NOMO-1 (cell line): Measurements from ENCODE around the gene ZNF689.
"Not testable (repeated sequence)": the region's sequence is repeated elsewhere in the genome, so short reads cannot be mapped to it uniquely, and the experiment has no call there.

Source experiments
- DNase-seq, 2 experiments: peaks; one replicate each; lab custom pipeline; 2025; ENCODE audit not compliant: unreplicated experiment in 2 of 2; lab: John Stamatoyannopoulos, UW

ZNF689 gene

DNA sequence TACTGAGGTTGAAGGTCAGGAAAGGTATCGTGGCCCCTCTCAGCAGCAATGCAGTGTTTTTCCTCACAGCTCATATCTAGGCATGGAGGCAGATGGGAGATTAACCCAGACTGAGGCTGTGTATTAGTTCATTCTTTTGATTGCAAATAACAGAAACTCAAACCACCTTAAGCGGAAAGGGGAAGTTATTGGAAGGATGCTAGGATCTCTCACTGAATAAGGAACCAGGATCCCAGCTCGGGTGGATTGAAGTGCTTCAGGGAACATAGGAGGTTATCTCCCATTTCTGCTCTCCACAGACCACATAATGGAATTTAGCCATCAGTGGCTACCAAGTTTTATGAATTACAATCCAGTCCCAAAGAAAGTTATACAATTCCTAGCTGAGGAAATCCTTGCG is 8.2 kb downstream of the ZNF689 start:
- peak; percentile 28 to 33 for DNase-seq

DNA sequence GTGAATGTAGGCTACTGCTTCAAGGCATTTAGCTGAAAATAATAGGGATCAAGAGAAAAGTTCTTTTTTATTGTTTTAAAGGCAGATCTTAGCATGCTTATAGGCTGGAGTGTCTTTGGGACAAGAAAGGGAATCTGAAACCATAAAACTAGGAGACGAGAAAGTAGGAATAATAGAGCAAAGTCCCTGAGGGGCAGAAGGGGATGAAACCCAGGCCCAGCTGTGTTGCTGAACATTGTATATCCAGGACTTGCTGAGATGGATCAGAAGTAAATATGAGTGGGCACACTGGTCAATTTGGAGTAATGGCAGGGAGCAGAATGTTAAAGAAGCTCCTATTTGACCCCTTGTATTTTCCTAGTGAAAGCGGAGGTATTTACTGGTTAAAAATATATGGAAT is 9.3 kb downstream of the ZNF689 start:
- no peak for DNase-seq

DNA sequence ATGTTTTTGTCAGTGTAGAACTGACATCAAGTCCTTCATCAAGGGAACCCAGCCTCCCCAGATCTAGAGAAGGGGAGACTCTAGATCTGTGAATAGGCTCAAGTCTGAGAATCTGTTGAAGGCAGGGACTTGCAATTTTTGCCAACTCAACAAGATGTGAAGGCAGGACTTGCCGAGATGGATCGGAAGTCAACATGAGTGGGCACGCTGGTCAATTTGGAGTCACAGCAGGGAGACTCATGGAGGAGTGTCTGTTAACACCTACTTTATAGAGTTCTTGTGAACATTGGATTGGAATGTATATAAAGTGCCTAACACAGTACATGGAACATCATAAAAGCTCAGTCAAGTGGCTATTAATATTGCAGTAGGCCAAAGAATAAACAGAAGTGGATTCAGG is 10.0 kb downstream of the ZNF689 start:
- no peak for DNase-seq

DNA sequence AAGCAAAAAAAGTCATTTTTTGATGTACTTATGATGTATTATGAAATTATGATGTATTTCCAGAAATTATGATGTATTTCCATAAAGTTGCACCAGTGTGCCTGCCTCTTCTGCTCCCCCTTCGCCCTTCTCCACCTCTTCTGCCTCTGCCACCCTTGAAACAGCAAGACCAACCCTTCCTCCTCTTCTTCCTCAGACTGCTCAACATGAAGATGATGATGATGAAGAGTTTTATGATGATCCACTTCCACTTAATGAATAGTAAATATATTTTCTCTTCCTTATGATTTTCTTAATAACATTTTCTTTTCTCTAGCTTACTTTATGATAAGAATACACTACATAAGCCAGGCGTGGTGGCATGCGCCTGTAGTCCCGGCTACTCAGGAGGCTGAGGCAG is 17.3 kb downstream of the ZNF689 start:
- DNase-seq = no peak

DNA sequence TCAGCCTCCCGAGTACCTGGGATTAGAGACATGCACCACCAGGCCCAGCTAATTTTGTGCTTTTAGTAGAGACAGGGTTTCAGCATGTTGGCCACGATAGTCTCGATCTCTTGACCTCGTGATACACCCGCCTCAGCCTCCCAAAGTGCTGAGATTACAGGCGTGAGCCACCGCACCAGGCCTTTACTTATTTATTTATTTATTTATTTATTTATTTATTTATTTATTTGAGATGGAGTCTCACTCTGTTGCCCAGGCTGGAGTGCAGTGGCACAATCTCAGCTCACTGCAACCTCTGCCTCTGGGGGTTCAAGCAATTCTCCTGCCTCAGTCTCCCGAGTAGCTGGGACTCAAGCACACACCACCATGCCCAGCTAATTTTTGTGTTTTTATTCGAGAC is 19.3 kb downstream of the ZNF689 start:
- not testable (repeated sequence) for DNase-seq

DNA sequence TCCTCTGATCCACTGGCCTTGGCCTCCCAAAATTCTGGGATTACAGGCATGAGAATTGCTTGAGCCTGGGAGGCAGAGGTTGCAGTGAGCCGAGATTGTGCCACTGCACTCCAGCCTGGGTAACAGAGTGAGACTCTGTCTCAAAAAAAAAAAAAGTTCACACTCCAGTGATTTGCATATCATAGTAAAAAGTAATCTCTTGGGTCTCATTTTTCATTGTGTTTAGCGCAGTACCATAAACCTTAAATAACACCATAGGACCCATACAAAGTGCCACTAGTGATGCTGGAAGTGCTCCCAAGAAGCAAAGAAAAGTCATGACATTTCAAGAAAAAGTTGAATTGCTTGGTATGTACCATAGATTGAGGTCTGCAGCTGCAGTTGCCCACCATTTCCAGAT is 20.6 kb downstream of the ZNF689 start:
- DNase-seq = not testable (repeated sequence)

DNA sequence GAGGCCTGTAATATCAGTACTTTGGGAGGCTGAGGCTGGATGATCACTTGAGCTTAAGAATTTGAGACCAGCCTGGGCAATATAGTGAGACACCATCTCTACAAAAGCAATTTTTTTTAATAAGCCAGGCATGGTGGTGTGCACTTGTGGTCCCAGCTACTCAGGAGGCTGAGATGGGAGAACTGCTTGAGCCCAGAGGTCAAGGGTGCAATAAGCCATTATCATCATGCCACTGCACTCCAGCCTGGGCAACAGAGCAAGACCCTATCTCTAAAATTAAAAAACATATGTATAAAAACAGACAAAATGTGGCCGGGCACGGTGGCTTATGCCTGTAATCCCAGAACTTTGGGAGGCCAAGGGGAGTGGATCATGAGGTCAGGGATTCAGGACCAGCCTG is 21.5 kb downstream of the ZNF689 start:
- no peak for DNase-seq

DNA sequence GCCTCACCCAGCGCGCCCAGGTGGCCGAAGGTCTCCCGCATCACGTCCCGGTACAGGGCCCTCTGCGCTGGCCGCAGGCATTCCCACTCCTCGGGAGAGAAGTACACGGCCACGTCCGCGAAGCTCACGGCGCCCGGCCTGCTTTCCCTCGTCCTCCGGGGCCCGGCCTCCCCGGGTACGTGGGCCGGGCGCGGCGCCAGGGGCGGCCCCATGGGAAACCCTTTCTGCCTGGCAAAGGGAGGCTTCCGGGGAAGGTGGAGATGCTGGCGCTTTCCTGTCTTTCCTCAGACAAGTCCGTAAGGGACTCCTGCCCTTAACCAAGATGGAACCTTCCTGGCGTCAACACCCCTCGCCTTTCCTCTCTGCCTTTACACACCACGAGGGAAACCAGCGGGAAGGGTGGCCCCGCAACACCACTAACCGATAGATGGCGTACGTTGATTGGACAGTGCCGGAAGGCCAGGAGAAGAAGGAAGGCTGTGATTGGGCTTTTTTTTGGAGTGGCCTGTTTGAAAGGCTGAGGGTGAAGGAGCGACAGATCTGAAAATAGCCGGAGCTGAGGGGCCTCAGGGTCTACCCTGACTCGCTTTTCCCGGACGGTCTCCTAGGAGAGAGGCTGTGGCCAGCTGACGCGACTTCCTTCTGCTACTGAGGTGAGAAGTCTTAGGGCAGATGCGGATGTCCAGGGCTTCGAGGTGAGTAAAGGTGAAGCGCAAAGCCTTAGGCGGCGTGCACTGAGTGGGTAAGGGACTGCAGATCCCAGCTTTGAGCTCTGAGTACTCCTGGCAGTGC is 24.6 kb downstream of the ZNF689 start, which contains the start of gene ZNF785:
ZNF785 (minus strand) TSS at position 298 of the 792 bp plus-strand sequence; CDS start at position 212, 86 bp downstream.
- DNase-seq = peak; percentile 94 to 98

DNA sequence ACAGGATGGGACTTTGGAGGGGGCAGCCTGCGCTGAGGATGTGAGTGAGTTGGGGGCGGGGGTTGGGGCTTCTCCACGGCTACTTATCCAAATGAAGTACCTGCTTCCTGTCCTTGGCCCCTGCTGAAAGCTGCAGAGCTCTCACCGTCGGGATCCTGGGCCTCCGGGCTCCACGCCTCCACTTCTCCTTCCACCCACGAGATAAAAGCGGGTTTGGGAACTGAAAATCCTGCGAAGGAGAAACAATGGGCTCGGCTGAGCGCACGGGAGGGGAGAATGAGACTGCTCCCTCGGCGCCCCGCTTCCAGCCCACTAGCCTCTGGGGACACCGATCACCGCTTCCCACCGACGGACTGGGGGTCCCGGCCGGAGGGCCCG is 25.2 kb downstream of the ZNF689 start:
- peak in 1 of 2 experiments; percentile 27 for DNase-seq

DNA sequence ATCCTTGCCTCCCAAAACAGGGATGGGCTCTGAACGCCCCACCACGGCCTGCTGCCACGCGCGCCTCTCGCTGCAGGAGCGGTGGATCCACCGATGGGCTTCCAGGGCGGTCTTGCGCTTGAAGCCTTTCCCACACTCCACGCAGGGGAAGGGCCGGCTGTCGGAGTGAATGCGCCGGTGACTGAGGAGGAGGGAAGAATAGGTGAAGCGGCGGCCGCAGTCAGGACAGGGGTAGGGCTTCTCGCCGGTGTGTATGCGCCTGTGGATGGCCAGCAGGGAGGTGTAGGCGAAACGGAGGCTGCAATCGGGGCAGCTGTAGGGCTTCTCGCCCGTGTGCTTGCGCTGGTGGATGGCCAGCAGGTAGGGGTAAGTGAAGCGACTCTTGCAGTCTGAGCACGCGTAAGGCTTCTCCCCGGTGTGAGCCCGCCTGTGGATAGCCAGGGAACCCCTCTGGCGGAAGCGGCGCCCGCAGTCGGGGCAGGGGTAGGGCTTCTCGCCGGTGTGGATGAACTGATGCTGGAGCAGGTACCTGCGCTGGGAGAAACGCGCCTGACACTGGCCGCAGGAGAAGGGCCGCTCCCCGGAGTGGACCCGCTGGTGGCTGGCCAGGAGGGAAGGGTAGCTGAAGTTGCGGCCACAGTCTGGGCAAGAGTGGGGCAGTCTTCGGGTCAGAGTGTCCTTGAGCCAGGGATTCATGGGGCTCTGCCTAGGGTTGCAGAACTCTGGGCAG is 27.4 kb downstream of the ZNF689 start:
- no peak for DNase-seq

DNA sequence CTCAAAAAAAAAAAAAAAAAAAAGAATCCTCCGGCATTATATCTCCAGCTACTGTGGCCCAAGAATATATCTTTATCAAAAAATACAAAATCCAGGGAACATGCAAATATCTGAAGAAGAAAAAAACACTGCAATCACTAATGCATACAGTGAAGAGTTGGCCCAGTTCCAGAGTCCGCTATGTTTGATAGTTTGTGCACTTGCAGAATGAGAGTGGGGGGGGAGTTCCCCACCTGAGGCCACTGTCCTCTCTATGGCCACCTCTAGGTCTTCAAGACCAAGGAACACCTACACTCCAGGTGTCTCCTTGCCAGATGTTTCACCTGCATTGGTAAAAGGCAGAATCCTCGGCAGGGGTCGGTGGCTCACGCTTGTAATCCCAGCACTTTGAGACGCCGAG is 28.7 kb downstream of the ZNF689 start:
- no peak for DNase-seq

DNA sequence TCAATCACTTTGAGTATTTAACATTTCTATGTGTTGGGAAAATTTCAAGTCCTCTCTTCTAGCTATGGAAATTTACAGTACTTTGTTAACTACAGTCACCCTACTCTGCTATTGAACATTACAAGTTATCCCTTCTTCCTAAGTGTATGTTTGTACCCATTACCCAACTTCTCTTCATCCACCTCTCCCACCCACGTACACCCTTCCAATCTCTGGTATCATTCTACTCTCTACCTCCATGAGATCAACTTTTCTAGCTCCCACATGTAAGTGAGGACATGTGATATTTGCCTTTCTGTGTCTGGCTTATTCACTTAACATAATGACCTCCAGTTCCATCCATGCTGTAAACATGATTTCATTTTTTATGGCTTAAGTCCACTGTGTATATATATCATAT is 35.5 kb downstream of the ZNF689 start:
- DNase-seq = no peak

DNA sequence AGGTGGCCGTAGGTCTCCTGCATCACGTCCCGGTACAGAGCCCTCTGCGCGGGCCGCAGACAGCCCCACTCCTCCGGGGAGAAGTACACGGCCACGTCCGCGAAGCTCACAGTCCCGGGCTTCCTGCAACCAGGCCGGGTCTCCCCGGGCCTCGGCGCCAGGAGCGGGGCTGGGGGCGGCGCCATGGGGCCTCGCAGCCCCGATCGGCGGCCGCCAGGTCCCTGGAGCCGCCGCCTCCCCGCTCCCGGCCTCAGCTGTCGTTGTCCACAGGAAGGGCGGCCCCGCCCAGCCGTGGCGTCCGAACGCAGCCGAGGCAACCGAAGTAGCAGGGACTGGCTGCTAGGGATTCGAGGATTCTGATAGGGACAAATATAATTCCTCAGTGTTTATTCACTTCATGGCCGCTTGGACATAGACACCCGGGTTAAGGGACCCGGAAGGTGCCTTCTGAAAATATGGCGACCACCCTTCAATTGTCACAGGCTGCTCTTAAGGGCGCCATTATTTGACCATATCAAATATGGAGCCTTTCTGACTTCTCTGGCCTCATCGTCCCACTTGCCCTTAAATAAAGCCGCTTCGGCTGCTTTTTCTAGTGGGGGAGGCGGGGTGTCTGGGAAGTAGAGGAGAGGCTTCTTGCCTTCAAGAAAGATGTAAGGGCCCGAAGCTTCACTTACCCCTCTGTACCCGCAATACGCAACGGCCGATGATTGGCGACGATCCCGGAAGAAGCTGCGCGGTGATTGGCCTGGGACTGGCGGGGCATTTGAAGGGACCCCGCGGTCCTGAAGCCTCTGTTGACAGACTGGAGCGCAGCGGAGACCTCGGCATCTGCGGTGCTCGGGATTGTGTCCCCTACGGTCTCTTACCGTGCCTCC is 38.5 kb downstream of the ZNF689 start, which contains the start of gene ZNF688:
ZNF688 (minus strand) TSS at position 270 of the 878 bp plus-strand sequence; CDS start at position 185, 85 bp downstream.
- peak; percentile 97 to 99 for DNase-seq

DNA sequence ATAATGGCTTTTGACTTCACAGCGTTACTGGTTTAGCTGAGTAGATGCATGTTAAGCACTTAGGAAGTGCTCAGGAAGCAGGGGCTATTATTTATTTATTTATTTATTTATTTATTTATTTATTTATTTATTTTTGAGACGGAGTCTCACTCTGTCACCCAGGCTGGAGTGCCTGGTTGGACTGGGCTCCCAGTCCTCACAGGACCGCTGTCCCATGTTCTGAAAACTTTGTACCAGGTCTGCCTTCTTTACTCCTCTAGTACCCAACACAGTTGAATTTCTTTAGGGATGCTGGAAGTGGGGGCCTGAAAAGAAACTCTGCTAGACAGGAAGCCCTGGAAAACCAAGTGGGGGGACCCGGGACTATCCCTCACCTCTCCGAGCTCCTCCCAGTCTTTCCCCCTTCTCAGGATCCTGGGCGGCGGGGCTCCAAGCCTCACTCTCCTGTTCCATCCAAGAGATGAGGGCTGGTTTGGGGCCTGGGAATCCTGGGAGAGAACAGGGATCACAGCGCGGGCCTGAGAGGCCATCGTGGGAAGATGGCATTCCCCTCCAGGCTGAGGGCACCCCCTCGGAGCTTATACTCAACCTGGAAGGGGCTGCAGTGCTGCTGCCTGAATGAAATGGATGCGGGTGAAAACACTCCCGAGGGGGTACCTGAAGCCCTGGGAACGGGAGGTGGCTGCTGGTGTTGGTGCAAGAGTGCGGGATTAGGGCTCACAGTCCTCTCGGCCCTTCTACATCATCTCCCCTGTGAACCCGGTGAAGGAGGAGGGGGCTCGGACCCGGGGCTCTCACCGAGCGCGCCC is 39.3 kb downstream of the ZNF689 start:
- no peak for DNase-seq

DNA sequence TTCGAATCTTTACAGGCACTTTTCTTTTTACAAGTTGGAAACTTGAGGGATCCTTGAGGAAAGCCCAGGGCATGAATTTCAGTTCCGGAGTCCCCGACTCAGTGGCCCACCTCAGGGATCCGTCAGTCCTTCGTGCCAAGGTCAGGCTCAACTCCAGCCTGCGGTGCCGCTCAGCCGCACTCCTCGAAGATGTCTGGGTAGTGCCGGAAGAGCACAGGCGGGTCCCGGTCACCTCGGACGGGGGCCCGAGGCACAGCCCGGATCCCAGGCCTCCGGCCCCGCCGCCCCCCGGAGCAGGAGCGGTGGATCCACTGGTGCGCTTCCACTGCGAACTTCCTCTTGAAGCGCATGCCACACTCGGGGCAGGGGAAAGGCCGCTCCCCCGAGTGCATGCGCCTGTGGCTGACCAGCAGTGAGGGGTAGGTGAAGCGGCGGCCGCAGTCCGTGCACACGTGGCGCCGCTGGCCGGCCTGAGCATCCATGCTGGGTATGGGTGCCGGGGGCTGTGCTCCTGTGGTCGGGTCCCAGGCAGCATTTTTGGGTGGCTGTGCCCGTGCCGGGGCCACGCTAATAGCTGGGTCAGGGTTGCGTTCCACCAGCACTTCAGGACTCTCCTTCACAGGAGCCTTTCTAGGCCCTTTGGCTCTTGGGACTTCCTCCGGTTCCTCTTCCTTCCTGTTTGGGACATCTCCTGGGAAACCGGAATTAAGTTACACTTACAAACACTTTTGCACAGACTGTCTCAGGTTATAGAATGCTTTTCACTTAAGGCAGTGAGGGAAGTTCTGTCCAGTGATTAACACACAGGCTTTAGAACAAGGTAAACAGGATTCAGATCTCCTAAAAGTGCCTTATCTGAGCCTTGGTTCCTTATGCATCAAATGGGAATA is 40.2 kb downstream of the ZNF689 start:
- no peak for DNase-seq

DNA sequence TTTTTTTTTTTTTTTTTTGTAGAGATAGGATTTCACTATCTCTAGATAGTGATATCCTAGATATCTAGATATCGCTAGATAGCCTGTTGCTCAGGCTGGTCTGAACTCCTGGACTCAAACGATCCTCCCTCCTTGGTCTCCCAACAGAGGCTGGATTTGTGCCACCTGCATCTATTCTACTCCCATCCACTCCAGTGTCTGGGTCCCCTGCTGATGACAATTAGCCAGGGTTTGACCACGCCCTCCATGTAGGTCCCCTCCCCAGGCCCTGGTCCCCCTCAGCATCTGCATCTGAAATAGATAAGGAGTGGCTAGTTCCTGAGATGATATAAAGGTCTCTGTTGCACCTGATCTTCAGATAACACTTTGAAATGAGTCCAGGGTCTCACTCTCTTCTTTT is 40.9 kb downstream of the ZNF689 start:
- DNase-seq = no peak

DNA sequence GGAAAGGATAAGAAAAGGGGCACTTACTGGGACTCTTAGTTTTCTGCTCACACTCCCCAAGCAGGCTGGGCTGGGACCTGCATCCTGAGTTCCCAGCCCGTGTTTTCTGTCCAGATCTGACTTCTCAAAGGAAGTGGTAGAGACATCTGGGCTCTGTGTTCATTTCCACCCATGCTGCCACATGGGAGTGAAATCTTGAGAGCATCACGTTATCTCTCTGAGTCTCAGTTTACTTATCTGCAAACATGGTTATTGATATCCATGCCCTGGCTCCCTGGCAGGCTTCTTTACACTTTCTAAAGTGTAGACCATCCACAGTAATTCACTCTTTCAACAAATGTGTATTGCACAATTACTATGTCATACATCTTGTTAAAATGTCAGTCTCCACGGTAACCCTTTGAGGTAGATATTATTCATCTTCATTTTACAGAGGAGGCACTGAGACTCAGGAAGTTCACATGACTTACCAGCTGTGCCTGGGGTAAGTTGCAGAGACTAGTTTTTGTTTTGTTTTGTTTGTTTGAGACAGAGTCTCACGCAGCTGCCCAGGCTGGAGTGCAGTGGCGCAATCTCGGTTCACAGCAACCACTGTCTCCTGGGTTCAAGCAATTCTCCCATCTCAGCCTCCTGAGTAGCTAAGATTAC is 42.1 kb downstream of the ZNF689 start:
- peak; percentile 65 to 96 for DNase-seq

DNA sequence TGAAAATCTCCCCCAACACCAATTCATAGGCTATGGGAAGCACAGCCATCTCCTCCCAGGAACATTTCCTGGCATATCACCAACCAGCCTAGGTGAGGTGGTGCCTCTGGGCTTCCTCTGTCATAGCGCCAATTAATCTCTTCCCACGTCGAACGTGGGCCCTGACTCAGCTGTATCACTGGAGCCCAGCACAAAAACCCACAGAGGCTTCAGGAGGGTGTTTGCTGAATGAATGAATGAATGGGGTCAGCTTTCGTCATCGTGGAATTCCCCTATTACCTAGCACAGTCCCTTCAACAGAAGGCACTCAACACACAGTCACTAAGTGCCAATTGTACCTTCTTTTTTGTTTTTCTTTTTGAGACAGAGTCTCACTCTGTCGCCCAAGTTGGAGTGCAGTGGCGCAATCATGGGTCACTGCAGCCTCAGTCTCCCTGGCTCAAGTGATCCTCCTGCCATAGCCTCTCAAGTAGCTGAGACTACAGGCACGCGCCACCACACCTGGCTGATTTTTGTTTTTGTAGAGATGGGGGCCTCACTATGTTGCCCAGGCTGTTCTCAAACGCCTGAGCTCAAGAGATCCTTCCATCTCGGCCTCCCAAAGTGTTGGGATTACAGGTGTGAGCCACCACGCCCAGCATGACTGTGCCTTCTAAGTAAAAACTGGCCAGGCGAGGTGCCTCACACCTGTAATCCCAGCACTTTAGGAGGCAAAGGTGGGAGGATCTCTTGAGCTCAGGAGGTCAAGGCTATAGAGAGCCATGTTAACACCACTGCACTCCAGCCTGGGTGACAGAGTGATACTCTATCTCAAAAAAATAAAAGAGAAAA is 42.8 kb downstream of the ZNF689 start:
- DNase-seq = no peak
